B cell (primary cell): ENCODE results near the gene PTPN1.

Experiments
- EZH2 ChIP-seq: IDR thresholded peaks from 2 replicates; pipeline ENCODE4 v1.6.1; 2012; ENCODE audit warnings: borderline replicate concordance, low read depth, mild to moderate bottlenecking, moderate library complexity, low read length; ENCODE audit not compliant: insufficient read depth, poor library complexity, severe bottlenecking
- TF ChIP-seq, protein P1 (sequence below): fragments of 200-600 bp; IDR thresholded peaks from one replicate; pipeline ENCODE4 v1.8.0; 2022; ENCODE audit warnings: antibody characterized with exemption, mild to moderate bottlenecking

DNA sequence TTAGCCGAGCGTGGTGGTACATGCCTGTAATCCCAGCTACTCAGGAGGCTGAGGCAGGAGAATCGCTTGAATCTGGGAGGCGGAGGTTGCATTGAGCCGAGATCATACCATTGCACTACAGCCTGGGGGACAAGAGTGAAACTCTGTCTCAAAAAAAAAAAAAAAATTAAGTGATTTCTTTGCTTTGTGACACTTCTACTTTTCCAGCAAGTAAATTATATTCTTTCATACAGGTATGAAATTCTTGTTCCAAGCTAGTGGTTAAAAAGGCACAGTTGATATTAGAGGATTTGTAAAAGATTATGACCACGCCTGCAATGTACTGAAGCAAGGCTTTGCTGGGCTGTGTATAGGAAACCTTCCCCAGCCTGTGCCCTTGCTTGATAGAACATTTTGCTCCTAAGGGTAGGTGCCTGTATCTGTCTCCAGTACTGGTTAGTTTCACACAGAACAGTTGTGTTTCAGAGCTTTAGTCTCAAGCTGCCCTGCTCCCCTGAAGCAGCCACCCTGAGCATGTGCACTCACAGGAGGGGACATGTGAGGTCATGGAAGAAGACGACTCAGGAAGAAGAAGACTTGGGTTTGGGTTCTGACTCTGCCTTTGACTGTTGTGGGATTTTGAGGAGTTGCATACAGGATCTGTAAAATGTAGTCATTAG is 10.2 kb downstream of the PTPN1 start:
- TF ChIP-seq, protein P1, sequence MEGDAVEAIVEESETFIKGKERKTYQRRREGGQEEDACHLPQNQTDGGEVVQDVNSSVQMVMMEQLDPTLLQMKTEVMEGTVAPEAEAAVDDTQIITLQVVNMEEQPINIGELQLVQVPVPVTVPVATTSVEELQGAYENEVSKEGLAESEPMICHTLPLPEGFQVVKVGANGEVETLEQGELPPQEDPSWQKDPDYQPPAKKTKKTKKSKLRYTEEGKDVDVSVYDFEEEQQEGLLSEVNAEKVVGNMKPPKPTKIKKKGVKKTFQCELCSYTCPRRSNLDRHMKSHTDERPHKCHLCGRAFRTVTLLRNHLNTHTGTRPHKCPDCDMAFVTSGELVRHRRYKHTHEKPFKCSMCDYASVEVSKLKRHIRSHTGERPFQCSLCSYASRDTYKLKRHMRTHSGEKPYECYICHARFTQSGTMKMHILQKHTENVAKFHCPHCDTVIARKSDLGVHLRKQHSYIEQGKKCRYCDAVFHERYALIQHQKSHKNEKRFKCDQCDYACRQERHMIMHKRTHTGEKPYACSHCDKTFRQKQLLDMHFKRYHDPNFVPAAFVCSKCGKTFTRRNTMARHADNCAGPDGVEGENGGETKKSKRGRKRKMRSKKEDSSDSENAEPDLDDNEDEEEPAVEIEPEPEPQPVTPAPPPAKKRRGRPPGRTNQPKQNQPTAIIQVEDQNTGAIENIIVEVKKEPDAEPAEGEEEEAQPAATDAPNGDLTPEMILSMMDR = no peak
- TF ChIP-seq EZH2 = no peak
